Esophagus squamous epithelium (tissue), 5 donors: ENCODE data around the gene VPS37B. TPM values are rescaled to one million over a fixed set of nuclear protein-coding genes. Genes with fewer than 3 reads are reported as not detected.

Experiments
- DNase-seq: peaks from one replicate; lab custom pipeline; 2025; lab: John Stamatoyannopoulos, UW
- H3K27ac ChIP-seq, 4 donors: fragments of 200-600 bp; sonication (generic); one replicate each; pipeline ENCODE4 v1.5.1; 2016 to 2019; ENCODE audit warnings: mild to moderate bottlenecking in 1 of 4
- H3K27me3 ChIP-seq, 4 donors: fragments of 200-600 bp; sonication (generic); 1 replicate in 3 of 4; 2 replicates in 1 of 4; pipeline versions ENCODE4 v1.5.1 to v1.6.0; 2017 to 2021; ENCODE audit warnings: antibody characterized with exemption in 1 of 4
- H3K36me3 ChIP-seq, 3 donors: fragments of 200-600 bp; sonication (generic); one replicate each; pipeline ENCODE4 v1.5.1; 2016 to 2019
- H3K4me1 ChIP-seq, 3 donors: fragments of 200-600 bp; sonication (generic); one replicate each; pipeline ENCODE4 v1.5.1; 2017 to 2019
- H3K4me3 ChIP-seq, 4 donors: fragments of 200-600 bp; sonication (generic); 1 replicate in 3 of 4; 2 replicates in 1 of 4; pipeline ENCODE4 v1.5.1; 2016 to 2019; ENCODE audit warnings: mild to moderate bottlenecking in 2 of 4, moderate library complexity in 1 of 4
- H3K9me3 ChIP-seq, 3 donors: fragments of 200-600 bp; sonication (generic); one replicate each; pipeline ENCODE4 v1.5.1; 2016 to 2019
- CTCF ChIP-seq, 6 experiments: fragments of 450-650 bp in 4 of 6; fragments of 200-600 bp in 2 of 6; sonication (generic) in 2 of 6; IDR thresholded peaks; one replicate each; pipeline ENCODE4 v1.5.1; 2016 to 2019; ENCODE audit warnings: antibody characterized with exemption in 6 of 6, mild to moderate bottlenecking in 4 of 6, moderate library complexity in 4 of 6
- POLR2A ChIP-seq, 4 donors: fragments of 450-650 bp; IDR thresholded peaks; one replicate each; pipeline ENCODE4 v1.6.1; 2017; ENCODE audit warnings: antibody characterized with exemption in 4 of 4, mild to moderate bottlenecking in 4 of 4, moderate library complexity in 3 of 4
- WGBS, 2 donors: methylation state at CpG; one replicate each; pipeline ENCODE4 v1.1.5; 2018; 5-methylcytosine and 5-hydroxymethylcytosine counted together
- intact Hi-C: fragments of 100-400 bp; cut with DNase I; formaldehyde crosslinking; loops from one replicate; pipeline ENCODE4 v1.15.0; 2022
- total RNA-seq, 4 donors: library from RNA; depleted of rRNA; stranded (reverse); fragments of >200 nt; gene quantifications; one replicate each; pipeline ENCODE4 v1.1.0, GENCODE V29; 2016
- donor health status: DM: yes; HTN: yes; CAD: no.

VPS37B gene
- total RNA-seq, 4 donors from 2014 or later: 41.1 to 85.7 (median 69.5) TPM

- intact Hi-C loops: no loop called here
- Histone ChIP-seq H3K27ac (peak overlapping the region; percentile 55 to 90 (median 74)), H3K9me3 (no peaks in the 10 kb centered on the region), H3K4me3 (peak overlapping the region in 1 of 4 donors; percentile 10), H3K27me3 (no peaks in the 10 kb centered on the region), H3K36me3 (peaks cover 0 to 48% (median 14%) of the 10 kb centered on the region in 3 donors), H3K4me1 (peaks cover 6 to 33% (median 30%) of the 10 kb centered on the region in 3 donors)
- TF ChIP-seq CTCF (IDR thresholded peaks at IDR 0.05): no peak
- DNase-seq: no peak
- WGBS, 2 donors: 39 to 47% methylated on average over 10 to 11 of the region's 18 CpGs
These were observed 43.3 kb downstream of the VPS37B start for GRCh38 chr12:122852336-122853275.

GRCh38 chr12:122851820-122852219 lies 44.1 kb downstream of the VPS37B start:
- H3K36me3 ChIP-seq: peaks cover 0 to 40% (median 11%) of the 10 kb centered on the region in 3 donors
- intact Hi-C loops: no loop called here
- peaks cover 6 to 33% (median 30%) of the 10 kb centered on the region in 3 donors for H3K4me1 ChIP-seq
- peak overlapping the region; percentile 55 to 90 (median 74) for H3K27ac ChIP-seq
- TF ChIP-seq CTCF (IDR thresholded peaks at IDR 0.05): no peak
- no peak for TF ChIP-seq POLR2A (IDR thresholded peaks at IDR 0.05)
- H3K9me3 ChIP-seq: no peaks in the 10 kb centered on the region
- DNase-seq: no peak
- H3K4me3 ChIP-seq: peak overlapping the region in 1 of 4 donors; percentile 10
- WGBS, 2 donors: 0 to 63% methylated on average over 1 of the region's 5 CpGs
- no peaks in the 10 kb centered on the region for H3K27me3 ChIP-seq

GRCh38 chr12:122850695-122851350 lies 45.1 kb downstream of the VPS37B start:
- TF ChIP-seq CTCF (IDR thresholded peaks at IDR 0.05): no peak
- no peak for TF ChIP-seq POLR2A (IDR thresholded peaks at IDR 0.05)
- no peaks in the 10 kb centered on the region for H3K9me3 ChIP-seq
- DNase-seq: no peak
- H3K4me3 ChIP-seq: no peak overlapping the region
- peak overlapping the region in 2 of 4 donors; percentile 55 to 90 for H3K27ac ChIP-seq
- peaks cover 0 to 30% (median 4%) of the 10 kb centered on the region in 3 donors for H3K36me3 ChIP-seq
- no peaks in the 10 kb centered on the region for H3K27me3 ChIP-seq
- intact Hi-C loops: no loop called here
- 84 to 87% methylated on average over 9 to 14 of the region's 27 CpGs for WGBS, 2 donors
- peaks cover 6 to 38% (median 30%) of the 10 kb centered on the region in 3 donors for H3K4me1 ChIP-seq

DNA sequence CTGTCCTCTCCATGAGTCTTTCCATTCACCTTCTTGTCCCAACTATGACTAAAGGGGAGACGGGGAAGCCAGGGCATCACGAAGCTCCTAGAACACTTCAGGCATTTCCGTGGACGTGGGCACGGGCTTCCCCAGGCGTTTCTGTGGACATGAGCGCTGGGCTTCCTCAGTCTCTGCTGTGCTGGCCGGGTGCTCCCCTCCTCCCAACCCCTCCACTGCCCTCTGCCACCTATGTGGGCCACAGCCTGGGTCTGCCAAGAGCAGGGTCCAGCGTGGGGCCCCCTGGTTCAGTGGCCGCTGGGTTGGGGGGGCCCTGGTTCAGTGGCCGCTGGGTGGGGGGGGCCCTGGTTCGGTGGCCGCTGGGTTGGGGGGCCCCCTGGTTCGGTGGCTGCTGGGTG lies 45.9 kb downstream of the VPS37B start:
- no peaks in the 10 kb centered on the region for H3K27me3 ChIP-seq
- intact Hi-C loops: no loop called here
- H3K36me3 ChIP-seq: peaks cover 0 to 22% (median 0%) of the 10 kb centered on the region in 3 donors
- 92% methylated on average over 2 of the region's 14 CpGs; no CpG with 5 or more reads in 1 of the 2 donors for WGBS, 2 donors
- H3K4me3 ChIP-seq: no peak overlapping the region
- peak overlapping the region in 1 of 4 donors; percentile 76 for H3K27ac ChIP-seq
- no peak for DNase-seq
- no peaks in the 10 kb centered on the region for H3K9me3 ChIP-seq
- H3K4me1 ChIP-seq: peaks cover 6 to 45% (median 30%) of the 10 kb centered on the region in 3 donors
- TF ChIP-seq POLR2A (IDR thresholded peaks at IDR 0.05): no peak
- TF ChIP-seq CTCF (IDR thresholded peaks at IDR 0.05): no peak
